GM21515 (cell line): ENCODE measurements around the gene ZNF311.
"Not testable (repeated sequence)": the region's sequence is repeated elsewhere in the genome, so short reads cannot be mapped to it uniquely, and the experiment has no call there.

ENCODE experiments used
- ATAC-seq: cut with Tn5 transposase; IDR thresholded peaks from one replicate; pipeline ENCODE4 v1.9.1; 2021; ENCODE audit not compliant: unreplicated experiment

The ZNF311 gene

GRCh38 chr6:28983838-28984237 is 21.3 kb downstream of the ZNF311 start:
- ATAC-seq: no peak

GRCh38 chr6:28982476-28983266 is 22.4 kb downstream of the ZNF311 start:
- ATAC-seq: no peak

- ATAC-seq: peak; percentile 45
Measured at GRCh38 chr6:28981833-28982475, 23.2 kb downstream of the ZNF311 start.

- peak; percentile 29 for ATAC-seq
Measured at GRCh38 chr6:28981431-28981832, 23.7 kb downstream of the ZNF311 start.

- ATAC-seq: peak; percentile 41
Measured at GRCh38 chr6:28980852-28981430, 24.2 kb downstream of the ZNF311 start.

- no peak for ATAC-seq
Measured at GRCh38 chr6:28980137-28980851, 24.8 kb downstream of the ZNF311 start.

- no peak for ATAC-seq
Measured at GRCh38 chr6:28979679-28980078, 25.4 kb downstream of the ZNF311 start.

- ATAC-seq: no peak
Measured at GRCh38 chr6:28978959-28979561, 26.1 kb downstream of the ZNF311 start.

GRCh38 chr6:28978133-28978491 is 27.0 kb downstream of the ZNF311 start:
- ATAC-seq: no peak

GRCh38 chr6:28977341-28978132 is 27.6 kb downstream of the ZNF311 start:
- ATAC-seq: no peak

GRCh38 chr6:28976677-28977076 is 28.4 kb downstream of the ZNF311 start:
- no peak for ATAC-seq

- ATAC-seq: no peak
Measured at GRCh38 chr6:28974505-28974904, 30.6 kb downstream of the ZNF311 start.

- not testable (repeated sequence) for ATAC-seq
Measured at GRCh38 chr6:28970056-28970455, 35.1 kb downstream of the ZNF311 start.

GRCh38 chr6:28969129-28969528 is 36.0 kb downstream of the ZNF311 start:
- ATAC-seq: no peak

GRCh38 chr6:28968476-28968875 is 36.6 kb downstream of the ZNF311 start:
- no peak for ATAC-seq

GRCh38 chr6:28965706-28966105 is 39.4 kb downstream of the ZNF311 start:
- ATAC-seq: no peak

GRCh38 chr6:28960846-28961500 is 44.1 kb downstream of the ZNF311 start:
- ATAC-seq: no peak

GRCh38 chr6:28958561-28959243 is 46.4 kb downstream of the ZNF311 start:
- ATAC-seq: not testable (repeated sequence)

GRCh38 chr6:28957795-28958314 is 47.3 kb downstream of the ZNF311 start:
- ATAC-seq: not testable (repeated sequence)
